GM10248 (cell line): ENCODE results near the gene TOR2A.

Source experiments
- CTCF ChIA-PET: fragments of 300-600 bp; sonication (Branson Sonifier 250); formaldehyde crosslinking; extraction: SDS; loops from one replicate; lab custom pipeline; 2021; ENCODE audit warnings: antibody characterized with exemption; lab: Yijun Ruan, JAX
- POLR2A ChIA-PET: fragments of 350-650 bp; sonication (Branson Sonifier 250); formaldehyde crosslinking; extraction: SDS; loops from one replicate; lab custom pipeline; 2020; ENCODE audit warnings: antibody characterized with exemption; lab: Yijun Ruan, JAX
- DNase-seq: peaks from one replicate; pipeline ENCODE4 v3.0.0; 2012; ENCODE audit errors: extremely low spot score
- TF ChIP-seq, protein P1 (sequence below): IDR thresholded peaks from 2 replicates; pipeline ENCODE4 v1.5.1; 2012; ENCODE audit warnings: mild to moderate bottlenecking, low read depth; ENCODE audit errors: extremely low read depth, missing control alignments, control extremely low read depth

The TOR2A gene

DNA sequence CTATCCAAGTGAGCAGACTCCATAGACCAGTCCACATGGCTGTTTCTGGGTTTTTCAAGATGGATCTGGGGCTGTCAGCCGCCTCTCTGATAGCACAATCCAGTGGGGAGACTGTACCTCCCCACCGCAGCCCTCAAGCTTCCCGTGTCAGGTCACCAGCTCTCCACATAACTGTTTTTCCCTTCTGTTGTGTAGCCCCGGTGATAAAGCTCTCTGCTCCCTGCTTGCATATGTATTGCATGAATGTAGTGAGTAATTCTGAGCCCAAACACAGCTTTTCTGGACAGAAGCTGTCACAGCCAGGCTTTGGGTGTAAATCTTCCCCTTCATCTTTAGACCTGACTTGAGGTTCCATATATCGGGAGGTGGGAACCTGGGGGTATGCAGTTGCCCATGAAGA lies 51.4 kb downstream of the TOR2A start:
- POLR2A ChIA-PET: no interaction called here
- TF ChIP-seq, protein P1, sequence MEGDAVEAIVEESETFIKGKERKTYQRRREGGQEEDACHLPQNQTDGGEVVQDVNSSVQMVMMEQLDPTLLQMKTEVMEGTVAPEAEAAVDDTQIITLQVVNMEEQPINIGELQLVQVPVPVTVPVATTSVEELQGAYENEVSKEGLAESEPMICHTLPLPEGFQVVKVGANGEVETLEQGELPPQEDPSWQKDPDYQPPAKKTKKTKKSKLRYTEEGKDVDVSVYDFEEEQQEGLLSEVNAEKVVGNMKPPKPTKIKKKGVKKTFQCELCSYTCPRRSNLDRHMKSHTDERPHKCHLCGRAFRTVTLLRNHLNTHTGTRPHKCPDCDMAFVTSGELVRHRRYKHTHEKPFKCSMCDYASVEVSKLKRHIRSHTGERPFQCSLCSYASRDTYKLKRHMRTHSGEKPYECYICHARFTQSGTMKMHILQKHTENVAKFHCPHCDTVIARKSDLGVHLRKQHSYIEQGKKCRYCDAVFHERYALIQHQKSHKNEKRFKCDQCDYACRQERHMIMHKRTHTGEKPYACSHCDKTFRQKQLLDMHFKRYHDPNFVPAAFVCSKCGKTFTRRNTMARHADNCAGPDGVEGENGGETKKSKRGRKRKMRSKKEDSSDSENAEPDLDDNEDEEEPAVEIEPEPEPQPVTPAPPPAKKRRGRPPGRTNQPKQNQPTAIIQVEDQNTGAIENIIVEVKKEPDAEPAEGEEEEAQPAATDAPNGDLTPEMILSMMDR: no peak
- CTCF ChIA-PET: interaction anchor here (0.9 to 1.0 kb wide), 2 partner anchors 238 to 413 kb away, joined by 3 read pairs; no protein-coding TSS in a partner anchor
- no peak for DNase-seq

DNA sequence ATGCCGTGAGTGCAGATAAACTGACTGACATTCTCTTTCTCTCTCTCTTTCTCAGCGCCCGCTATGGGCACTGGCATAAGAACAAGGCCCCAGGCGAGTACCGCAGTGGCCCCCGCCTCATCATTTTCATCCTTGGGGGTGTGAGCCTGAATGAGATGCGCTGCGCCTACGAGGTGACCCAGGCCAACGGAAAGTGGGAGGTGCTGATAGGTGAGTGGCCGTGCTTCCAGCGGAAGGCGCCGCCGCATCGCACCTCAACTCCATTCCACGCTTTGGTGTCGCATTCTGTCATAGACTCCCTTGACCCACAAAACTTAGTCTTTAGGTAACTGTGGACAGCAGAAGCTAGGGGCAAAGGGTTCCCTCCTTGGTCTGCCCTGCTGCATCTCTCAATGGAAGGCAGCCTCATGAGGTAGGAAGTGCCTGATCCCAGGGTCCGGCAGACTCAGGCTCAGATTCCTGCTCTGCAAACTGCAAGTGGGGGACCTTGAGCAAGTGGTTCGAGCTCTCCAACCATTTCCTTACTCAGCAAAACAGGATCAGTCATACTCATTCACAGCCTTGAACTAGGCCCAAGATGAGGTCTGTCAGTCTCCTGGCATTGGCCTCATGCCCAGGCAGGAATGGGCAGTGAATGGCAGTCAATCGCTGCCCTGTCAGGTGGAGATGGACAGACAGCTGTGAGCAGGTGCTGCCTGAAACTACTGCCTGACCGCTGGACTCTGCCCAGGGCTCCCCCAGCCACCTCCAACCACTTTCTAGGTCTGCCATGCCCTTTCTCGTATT lies 52.5 kb downstream of the TOR2A start:
- DNase-seq: no peak
- CTCF ChIA-PET: interaction anchor here (1.4 kb wide), 1 partner anchor 46 kb away, joined by 3 read pairs; no protein-coding TSS in a partner anchor
- TF ChIP-seq, protein P1: no peak
- POLR2A ChIA-PET: interaction anchor here (0.6 kb wide), 1 partner anchor 389 kb away, joined by 5 read pairs; no protein-coding TSS in a partner anchor
